NOMO-1 (cell line): ENCODE data around the gene SEL1L2.

ENCODE experiments used
- DNase-seq, 2 experiments: peaks; one replicate each; lab custom pipeline; 2025; ENCODE audit not compliant: unreplicated experiment in 2 of 2; lab: John Stamatoyannopoulos, UW

SEL1L2 gene

DNA sequence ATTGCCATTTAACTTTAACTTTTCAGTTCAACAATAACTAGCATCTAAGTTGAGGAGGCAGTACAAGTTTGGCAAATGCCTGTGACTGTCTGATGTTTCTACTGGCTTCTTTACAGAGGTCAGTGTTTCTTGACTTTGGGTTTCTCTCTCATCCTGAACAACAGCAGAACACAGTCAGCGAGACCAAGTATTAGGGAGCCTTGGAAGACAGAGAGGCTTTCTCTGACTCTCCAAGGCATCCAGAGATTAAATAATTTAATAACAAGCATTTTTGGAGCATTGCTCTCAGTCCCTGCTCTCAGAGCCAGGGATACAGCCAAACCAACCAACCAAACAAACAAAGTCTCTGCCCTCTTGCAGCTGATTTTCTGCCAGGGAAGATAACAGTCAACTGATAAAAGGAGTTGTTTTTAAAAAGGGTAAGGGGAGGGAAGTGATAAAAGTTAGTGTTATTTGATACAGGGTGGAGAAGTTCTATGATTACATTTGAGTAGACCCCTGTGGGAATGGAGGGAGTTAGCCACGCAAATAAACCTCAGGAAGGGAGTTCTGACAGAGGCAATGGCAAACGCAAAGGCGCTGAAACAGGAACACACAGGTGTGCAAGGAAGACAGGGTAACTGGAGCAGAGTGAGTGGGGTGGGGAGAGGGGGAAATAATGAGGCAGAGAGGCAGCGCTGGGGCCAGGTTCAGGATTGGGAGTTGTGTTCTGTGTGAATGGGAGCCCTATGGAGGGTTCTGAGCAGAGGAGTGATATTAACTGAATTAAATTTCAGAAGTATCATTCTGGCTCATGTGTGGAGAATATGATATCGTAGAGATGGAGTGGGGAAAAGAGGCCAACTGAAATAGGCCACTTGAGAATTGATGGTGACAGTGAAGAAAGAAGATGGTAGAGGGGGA lies 55.2 kb downstream of the SEL1L2 start:
- no peak for DNase-seq

DNA sequence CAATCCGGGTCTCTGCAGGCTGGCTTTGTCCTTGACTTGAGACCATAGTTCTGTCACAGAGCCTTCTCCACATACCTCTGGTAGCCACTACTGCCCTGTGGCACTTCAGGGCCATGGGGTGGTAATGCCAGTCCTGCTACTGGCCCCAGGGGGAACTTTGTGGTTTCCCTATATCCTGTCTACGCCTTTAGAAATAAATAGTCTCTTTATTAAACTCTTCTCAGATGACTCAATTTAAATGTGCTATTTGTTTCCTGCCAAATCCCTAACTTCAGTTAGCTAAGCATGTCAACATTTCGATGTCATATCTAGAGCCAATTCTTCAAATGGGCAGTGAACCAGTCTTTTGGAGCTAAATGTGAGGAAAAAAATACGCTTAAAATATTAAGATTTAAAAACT lies 60.1 kb downstream of the SEL1L2 start:
- no peak for DNase-seq

DNA sequence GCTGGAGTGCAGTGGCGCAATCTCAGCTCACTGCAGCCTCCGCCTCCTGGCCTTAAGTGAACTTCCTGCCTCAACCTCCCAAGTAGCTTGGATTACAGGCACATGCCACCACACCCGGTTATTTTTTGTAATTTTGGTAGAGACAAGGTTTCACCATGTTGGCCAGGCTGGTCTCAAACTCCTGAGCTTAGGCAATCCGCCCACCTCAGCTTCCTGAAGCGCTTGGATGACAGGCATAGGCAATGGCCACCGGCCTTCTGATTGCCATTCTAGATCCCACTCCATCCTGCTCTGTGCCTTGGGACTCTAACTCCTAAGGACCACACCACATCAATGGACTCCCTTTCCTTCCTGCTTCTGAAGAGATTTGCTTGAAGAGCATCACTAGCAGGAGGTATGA lies 60.6 kb downstream of the SEL1L2 start:
- DNase-seq: no peak

DNA sequence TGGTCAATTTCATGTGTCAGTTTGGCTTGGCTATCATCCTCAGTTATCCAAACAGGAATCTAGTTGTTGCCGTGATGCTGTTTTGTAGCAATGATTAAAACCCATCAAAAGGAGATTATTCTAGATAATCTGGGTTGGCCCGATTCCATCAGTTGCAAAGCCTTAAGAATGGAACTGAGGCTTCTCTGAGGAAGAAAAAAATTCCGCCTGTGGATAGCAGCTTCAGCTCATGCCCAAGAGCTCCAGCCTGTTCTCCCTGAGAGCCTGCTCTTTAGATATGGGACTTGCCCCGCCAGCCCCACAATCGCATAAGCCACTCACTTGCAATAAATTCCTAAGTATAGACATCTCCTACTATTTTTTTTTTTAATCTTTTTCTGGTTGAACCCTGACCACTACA lies 61.5 kb downstream of the SEL1L2 start:
- no peak for DNase-seq

DNA sequence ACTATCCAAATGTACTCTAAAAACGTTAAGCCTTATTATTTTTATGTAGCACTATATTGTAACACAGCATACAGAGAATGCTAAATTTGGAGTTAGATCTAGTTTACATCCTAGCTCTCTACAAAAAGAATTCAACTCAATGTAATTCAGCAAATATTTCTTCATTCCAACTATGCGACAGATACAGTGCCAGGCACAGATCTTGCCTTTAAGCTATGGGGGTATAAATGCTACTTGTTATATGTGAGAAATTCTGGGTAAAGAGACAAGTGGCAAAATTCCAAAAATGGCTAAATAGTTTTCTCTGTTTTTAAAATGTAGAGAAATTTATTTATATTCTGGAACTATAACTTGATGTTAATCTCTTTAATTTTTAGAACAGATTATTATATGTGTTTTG lies 63.2 kb downstream of the SEL1L2 start:
- no peak for DNase-seq

DNA sequence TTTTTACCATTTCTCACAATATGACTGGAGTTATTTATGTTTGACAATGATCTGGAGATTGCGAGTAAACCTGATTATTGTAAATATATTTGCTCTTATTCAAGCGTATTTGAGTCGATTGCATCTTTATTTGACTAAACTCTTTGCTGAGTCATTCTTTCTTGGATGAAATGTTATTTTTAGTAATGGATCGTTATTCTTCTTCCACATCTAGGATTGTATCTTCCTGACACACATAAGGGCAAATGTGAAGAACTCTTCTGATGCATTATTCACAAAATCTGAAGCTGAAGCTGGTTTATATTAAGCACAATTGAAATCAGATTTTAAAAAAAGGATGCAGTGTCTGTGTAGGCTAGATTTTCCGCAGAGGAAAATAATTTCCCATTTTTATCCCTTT lies 68.2 kb downstream of the SEL1L2 start:
- DNase-seq: no peak

DNA sequence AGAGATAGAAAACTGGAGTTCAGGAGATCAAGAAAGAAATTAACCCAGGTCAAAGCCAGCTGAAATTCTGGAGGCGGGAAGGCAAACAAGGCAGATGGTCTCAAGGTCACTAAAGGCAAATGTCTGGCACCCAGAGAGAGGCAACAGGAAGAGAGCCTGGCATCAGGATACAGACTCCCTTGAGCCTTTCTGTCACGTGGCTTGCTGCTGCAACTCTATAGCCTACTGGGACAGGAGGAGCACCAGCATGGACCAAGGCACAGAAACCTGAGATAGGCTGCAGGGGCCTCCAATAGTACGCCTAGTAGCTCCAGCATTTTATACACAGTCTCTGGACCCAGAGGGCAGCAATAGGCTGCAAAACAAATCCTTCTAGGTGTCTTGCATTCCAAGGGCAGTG lies 75.1 kb downstream of the SEL1L2 start:
- no peak for DNase-seq

DNA sequence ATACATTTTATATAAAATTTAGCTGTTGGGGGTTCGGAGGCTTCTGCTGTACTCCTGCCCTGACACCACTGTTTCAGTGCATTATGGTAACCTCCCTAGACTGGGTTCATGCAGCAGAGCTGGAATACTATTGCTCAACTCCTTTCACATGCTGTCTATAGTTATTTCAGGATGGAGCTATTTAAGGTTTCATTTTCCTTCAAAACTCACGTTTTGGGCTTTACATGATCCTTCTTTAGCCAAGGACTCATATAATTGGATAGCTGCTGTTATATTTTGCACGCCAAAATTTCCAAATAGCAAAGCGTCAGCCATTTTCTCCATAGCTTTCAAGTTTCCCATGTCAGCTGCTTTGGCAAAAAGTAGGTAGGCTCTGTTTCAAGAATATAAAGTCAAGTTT lies 76.8 kb downstream of the SEL1L2 start:
- DNase-seq: no peak

DNA sequence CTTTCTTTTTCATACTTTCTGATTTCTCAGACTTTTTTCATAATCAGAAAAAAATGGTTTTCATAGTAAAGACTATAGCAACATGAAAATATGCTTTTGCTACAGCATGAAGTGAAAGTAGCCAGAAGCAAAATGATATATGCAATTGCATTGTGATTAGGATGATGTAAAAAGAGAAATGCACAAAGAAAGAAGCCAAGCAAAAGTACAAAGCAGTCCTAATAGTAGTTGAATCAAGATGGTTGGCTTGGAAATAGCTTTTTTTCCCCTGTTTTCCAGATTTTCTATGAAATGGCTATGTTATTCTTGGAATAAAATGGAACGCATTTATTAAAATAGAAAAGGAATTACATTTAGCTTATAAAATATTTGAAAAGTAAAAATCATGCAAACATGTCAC lies 77.3 kb downstream of the SEL1L2 start:
- DNase-seq: no peak

DNA sequence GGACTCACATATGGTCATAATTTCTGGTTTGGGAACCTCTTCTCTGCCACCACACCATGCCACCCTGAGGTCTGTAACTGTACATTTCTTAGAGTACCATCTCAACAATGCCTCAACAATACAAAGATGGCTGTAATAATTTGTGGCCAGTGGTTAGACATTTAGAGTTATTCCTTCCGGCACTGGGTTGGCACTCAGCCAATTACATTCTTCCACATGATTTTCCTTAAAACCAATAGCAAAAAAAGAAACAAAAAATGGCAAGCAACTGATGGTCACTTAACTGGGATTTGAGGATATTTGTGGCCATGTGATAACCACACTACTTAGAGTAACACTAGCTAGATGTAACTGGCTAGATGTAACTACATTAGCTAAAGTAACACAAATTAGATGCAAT lies 79.9 kb downstream of the SEL1L2 start:
- no peak for DNase-seq

DNA sequence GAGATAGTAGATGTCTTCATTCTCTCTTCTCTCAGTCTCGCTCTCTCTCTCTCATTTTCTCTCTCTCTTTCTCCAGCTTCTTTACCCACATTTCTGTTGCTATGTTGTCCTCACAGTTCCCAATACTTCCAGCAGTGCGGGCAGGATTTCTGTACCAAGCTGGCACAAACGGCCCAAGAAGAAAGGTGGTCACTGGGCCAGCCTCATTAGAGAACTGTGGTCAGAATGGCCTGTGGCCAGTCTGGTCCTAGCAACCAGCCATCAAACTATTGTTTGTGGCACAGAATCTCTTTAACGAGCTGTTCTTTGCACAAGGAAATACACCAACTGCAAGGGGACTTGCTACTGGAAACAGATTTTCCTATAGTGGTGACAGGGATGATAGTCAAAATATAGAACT lies 81.3 kb downstream of the SEL1L2 start:
- no peak for DNase-seq

DNA sequence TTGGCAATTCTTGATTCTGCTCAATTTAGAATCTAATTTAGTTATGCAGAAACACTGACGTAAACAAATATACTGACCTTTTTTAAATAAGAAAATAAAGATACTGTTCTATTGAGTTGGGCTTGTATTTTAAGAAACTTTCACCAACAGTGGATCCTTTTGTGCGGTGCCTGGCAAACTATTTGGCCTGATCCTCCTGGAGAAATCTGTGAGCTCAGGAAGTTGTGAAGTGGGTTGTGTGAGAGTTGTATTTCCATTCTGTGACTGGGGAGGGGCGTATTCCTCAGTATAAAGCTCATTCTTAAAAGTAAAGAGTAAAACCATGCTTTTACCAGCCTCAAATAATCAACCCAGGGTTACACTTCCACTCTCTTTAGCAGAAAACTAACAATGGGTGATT lies 85.6 kb downstream of the SEL1L2 start:
- DNase-seq: no peak

DNA sequence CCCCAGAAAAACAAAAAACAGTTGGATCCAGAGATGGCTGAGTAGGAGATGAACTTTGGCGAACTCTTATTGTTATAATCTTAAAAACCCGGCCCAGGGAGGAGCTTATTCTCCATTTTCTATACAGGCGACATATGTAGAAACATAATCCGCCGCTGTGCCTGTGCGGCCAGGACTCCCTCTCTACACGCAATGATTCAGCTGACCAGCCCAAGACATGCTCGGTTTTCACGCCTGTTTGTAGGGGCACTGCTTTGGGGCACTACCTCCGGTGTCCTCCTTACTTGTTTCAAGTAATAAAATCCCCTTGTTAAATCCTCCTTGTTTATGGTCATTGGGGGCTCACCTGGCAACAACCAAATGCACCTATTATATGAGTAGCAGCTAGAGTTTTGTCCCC lies 89.9 kb downstream of the SEL1L2 start:
- DNase-seq: no peak

DNA sequence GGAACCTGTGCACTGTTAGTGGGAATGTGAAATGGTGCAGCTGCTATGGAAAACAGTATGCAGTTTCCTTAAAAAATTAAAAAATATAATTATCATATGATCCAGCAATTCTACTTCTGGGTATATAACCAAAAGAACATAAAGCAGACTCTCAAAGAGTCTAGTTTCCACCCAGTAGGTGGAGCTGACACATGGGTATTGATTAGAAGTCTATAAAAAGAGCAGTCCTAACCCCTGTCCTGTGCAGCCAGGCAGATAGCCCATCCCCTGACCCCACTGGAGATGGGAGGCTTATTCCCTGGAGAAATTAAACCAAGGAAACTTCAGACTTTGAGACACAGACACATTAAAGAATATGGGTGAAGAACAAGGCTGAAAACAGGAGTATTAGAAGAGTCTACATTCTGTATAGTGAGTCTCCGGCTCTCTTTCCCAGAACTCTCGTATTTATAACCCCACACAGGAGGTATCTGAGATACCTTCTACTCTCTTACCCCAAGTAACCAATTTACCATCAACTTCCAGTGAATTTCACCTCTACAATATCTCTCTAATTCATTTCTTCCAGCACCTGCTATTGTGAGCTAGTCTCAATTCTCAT lies 92.3 kb downstream of the SEL1L2 start:
- DNase-seq: peak in 1 of 2 experiments; percentile 29

DNA sequence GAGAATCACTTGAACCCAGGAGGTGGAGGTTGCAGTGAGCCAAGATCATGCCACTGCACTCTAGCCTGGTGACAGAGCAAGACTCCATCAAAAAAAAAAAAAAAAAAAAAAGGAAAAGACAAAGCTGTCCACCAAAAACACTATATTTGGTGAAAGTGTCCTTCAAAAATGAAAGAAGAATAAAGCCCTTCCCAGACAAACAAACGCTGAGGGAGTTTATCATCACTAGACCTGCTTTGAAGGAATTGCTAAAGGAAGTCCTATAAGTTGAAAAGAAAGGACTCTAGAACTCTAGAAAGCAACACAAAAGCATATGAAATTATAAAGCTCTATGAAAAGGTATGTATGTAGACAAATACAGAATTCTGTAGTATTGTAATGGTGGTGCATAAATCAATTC lies 98.8 kb downstream of the SEL1L2 start:
- DNase-seq: no peak

DNA sequence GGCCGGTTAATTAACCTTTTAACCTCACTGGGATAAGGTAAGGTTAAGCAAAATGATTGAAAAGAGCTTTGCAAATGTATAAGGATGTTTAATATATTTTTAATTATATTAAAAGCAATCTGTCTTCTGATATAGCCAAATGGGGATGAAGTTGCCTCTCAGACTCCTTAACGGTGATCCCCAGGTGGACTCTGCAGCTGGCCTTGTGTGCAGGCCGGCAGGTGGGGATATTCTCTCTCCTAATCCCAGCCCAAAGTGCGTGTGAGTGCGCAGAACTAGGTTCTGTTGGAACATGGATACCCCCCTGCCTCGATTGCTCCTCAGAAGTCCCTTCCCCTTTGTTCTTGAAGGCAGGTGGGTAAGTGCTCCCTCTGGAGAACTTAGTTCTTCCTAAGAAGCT lies 105.6 kb downstream of the SEL1L2 start:
- no peak for DNase-seq

DNA sequence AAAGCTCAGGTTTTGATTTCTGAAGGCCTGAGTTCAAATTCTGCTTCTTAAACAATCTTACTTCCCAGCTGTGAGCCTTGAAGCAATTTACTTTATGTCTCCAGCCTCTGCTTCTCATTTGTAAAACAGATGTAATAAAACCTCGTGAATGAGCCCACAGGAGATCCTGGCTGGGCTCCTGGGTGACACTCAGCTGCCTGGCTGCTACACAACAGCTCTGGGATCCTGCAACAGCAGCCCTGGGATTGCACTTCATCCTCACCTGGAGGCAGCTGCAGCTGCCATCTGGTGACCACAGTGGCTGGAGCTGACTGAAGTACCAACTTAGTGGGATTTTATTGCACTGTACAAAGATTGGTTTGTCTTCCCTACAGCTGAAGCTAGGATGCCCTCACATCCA lies 107.0 kb downstream of the SEL1L2 start:
- no peak for DNase-seq

DNA sequence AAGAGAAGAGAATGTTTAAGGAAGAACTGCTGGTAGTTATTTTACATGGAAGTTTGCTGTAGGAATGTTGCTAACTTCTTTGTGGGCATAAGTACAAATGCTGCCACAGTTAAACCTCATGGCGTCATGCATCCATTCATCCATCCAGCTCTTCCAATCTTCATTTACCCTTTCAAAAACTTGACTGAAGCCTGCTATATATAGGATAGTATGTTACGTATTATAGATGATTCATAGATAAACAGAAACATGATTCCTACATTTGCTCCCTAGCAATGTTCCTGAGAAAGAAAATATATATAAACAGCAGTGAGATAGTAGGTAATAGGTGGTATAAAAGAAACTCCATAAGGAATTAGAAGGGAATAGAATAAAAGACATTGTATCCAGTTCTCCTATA lies 111.8 kb downstream of the SEL1L2 start:
- no peak for DNase-seq

DNA sequence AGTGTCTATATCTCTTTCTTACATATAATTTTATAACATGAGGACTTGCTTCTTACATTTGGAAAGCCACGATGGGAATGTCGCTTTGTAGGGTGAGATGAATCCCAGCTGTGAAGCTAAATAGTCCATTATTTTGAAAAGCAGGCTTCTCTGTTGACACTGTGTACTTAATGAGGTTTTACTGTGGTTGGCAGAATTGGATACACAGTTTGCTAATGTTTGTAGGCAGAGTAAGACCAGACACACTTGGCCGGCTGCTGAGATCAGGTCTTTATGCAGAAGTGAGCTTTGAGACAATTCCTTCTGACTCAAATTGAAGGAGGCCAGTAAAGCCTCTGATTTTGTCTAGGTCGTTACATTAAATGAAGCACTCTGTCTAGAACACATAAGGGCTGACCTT lies 112.6 kb downstream of the SEL1L2 start:
- no peak for DNase-seq

DNA sequence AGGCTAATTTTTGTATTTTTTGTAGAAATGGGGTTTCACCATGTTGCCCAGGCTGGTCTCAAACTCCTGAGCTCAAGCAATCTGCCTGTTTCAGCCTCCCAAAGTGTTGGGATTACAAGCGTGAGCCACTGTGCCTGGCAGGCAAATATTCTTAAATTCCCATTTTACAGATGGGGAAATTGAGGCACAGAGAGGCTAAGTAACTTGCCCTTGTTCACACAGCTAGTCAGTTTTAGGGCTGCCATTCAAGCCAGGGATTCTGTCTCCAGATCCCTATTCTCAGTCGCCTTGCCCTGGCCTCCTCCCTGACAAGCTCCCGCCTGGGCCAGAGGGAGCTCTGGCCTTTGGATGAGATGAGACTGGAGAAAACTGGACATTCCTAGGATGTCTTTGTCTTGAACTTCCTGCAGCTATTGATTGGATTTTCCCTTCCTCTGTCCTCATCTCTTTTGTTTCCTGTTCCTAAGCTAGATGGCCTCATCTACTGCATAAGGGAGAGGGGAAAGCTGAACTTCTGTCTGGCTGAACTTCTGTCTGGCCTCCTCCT lies 115.1 kb downstream of the SEL1L2 start:
- no peak for DNase-seq

DNA sequence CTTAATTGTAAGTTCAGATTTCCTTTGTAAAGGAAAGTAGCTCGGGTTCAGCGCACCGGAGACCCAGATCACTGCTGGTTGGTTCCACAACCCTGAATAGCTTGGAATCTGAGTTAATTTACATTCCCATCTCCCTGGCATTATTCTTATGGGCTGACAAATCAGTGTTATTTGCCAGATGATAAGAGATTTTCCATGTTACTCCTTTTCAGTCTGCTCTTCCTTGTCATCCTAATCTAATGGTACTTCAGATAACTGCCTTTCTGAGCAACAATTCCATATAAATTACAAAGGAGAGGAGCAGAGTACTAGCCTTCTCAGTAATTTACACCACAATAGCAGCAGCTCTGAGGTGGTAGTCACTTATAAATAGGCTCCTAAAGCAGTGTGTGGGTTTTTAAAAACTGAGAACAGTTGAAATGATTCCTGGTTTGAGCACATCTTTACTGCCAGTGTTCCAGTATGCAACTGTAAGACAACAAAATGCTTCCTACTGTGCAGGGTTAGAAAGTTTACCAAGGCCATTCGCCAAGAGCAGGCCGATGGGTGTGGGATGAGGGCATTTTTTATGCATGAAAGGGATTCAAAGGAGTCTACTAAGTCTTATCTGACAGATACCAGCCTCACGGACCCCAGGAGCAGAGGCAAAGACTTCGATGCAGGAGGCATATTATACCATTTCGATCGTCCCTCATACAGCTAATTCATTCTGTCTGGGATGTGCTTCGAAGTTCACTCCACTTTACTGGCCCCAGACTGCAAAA lies 115.8 kb downstream of the SEL1L2 start:
- no peak for DNase-seq

DNA sequence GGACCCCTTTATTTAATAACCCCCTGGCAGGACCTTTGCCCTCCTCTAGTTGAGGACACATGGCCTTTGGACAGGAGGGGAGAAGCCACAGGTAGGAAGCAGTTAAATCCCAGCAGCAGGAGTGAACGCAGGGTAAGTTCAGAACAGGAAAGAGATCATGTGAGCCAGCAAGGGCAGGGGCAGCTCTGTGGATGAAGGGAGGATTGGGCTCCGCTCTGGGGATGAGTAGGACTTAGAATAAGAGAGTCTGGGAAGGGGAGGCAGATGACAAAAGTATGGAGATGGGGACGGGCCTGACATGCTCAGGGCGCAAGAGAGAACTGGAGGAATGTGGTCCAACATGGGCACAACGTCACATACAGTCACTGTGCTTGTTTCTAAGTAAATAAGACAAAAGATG lies 116.6 kb downstream of the SEL1L2 start:
- DNase-seq: no peak
